Mesodermal cell (in vitro differentiated cells): ENCODE data around the gene ACAP1.

Experiments used
- H3K27ac ChIP-seq: 2 replicates; pipeline ENCODE4 v1.7.0; 2013; ENCODE audit warnings: mild to moderate bottlenecking, low read depth, low read length, moderate library complexity; ENCODE audit not compliant: severe bottlenecking
- H3K36me3 ChIP-seq: 2 replicates; pipeline ENCODE4 v1.7.1; 2013; ENCODE audit warnings: mild to moderate bottlenecking, low read length, moderate library complexity; ENCODE audit not compliant: control insufficient read depth, insufficient read depth
- H3K4me1 ChIP-seq: one replicate; pipeline ENCODE4 v1.7.1; 2013; ENCODE audit warnings: mild to moderate bottlenecking, low read length; ENCODE audit not compliant: insufficient read depth, control insufficient read depth, poor library complexity, severe bottlenecking
- H3K4me3 ChIP-seq: 2 replicates; pipeline ENCODE4 v1.7.0; 2013; ENCODE audit warnings: low read length, control low read depth, mild to moderate bottlenecking; ENCODE audit not compliant: insufficient read depth, poor library complexity, severe bottlenecking; ENCODE audit errors: extremely low read depth
- H3K9me3 ChIP-seq: 2 replicates; pipeline ENCODE4 v1.7.1; 2013; ENCODE audit warnings: mild to moderate bottlenecking, low read length, moderate library complexity; ENCODE audit not compliant: control insufficient read depth
- WGBS, 2 experiments: methylation state at CpG; one replicate each; pipeline ENCODE4 v1.1.5; 2013; ENCODE audit warnings: missing lambda C conversion rate in 2 of 2; ENCODE audit not compliant: insufficient coverage in 2 of 2; 5-methylcytosine and 5-hydroxymethylcytosine counted together

The ACAP1 gene

DNA sequence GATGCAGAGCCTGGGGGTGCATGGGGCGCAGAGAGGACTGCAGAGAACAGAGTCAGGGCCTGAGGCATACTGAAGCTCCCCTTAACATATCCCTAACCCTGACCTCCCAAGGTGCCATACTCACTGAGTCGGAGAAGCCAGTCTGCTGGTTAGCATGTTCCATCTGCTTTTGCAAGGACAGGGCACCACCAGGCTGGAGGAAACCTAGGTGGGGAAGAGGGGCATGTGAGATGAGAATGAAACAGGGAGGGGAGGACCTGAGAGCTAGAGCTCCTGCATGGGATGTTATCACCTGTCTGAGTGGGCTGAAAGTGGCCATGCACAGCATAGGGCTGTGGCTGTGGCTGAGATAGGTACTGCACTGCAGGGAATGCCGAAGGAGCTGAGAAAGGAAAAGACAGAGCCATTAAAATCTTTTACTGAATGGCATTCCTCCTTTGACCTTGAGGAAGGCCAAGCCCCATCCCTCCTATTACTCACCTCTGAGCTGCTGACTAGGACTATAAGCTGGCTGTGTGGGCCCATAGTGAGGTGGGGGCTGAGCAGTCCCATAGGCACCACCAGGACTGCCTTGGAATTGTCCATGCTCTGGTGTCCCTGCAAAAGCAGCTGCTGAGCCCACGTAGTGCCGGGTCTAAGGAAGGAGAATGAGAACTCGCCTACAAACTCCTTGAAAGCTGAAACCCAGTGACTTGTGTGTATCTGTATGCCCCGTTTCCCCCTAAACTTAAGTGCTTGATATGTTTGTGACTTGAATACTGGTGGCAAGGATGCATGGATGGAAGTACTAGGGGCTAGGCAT is 23.0 kb upstream of the ACAP1 start:
- Histone ChIP-seq H3K27ac (peak overlapping the region; percentile 67), H3K9me3 (no peaks in the 10 kb centered on the region), H3K4me3 (no peak overlapping the region), H3K4me1 (peaks cover 34% of the 10 kb centered on the region), H3K36me3 (peaks cover 74% of the 10 kb centered on the region)
- 91 to 95% methylated on average over 6 to 7 of the region's 7 CpGs for WGBS, 2 experiments

DNA sequence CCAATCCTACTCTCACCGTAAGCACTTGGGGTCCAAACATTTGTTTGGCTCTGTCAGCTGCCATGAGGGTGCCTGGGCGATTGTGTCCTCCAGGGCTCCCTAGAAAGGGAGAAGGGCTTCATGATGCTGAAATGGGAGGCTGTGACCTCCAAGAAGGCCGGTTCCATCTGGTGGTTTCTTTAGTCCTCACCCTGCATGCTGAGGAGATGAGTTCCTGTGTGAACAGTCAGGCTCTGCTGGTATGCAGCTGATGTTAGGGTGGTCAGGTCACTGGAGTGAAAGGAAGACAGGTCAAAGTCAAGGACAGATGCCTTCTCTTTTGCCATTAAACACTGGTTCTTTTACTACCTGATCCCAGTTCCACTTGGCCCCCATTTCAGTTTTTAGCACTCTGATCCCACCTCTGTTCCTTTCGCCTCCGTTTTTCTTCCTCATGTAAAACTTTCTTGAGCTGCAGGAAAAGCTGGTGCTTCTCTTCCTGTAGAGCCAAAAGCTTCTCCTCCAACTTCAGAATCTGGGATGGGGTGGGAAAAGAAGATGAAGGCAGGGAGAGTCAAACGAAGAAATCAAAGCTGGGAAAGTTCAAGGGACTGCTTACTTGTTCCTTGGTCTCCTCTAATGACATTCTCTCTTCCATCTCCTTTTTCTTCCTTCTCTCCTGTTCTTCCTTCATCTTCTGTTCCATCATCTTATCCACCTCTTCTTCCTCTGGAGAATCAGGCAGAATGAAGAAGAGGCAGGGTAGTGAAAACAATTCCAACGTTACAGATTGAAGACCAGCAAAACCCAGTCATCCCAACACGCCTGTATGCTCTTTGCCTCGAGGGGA is 22.2 kb upstream of the ACAP1 start:
- Histone ChIP-seq H3K27ac (peak overlapping the region; percentile 67), H3K9me3 (no peaks in the 10 kb centered on the region), H3K36me3 (peaks cover 79% of the 10 kb centered on the region), H3K4me3 (peak overlapping the region; percentile 64), H3K4me1 (peaks cover 34% of the 10 kb centered on the region)
- 33 to 55% methylated on average over 4 to 7 of the region's 9 CpGs for WGBS, 2 experiments

DNA sequence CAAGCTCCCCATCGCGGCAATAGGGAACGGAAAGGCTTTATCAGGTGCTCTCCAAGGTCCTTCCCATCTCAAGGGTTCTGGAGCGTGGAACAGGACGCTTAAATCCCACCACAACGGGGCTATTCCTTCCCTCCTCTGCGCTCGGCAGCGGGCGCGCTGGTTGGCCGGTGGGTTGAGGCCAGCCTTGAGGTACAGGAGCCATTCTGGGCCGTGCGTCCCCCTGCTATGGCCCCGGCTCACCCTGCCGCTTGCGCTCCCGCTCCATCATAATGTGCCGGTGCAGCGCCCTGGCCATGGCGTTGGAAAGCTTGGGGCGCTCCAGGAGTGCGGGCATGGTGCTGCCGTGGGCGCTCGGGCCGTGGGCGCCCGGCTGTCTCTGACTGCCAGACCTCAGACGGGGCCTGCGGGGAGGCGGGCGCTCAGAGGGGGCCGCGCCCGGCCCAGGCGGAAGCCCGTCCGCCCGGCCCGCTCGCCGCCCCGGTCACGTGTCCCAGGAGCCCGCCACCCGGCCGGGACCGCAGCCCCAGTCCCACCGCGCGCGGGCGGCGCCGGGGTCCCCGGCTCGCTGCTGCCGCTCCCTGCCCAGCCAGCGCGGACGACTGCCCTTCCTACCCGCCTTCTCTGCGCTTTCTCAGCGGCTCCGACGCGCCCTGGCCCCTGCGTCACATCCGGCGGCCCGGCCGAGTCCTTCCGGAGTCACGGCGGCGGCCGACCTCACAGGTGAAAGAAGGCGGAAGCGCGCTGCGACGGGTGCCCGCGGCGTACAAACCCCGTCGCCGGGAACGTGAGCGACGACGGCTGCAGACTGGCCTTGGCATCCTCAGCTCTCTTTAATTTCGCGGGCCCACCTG is 21.4 kb upstream of the ACAP1 start, which contains the start of gene GPS2:
Gene GPS2, minus strand, starts transcription at position 642 of the 851 bp plus-strand sequence. Its CDS starts 308 bp downstream, at position 334.
- peak within 1 kb of the TSS; percentile 64 for H3K4me3 ChIP-seq
- H3K36me3 ChIP-seq: peaks cover 73% of the 10 kb centered on the region
- peaks cover 28% of the 10 kb centered on the region for H3K4me1 ChIP-seq
- peak within 1 kb of the TSS; percentile 67 for H3K27ac ChIP-seq
- WGBS, 2 experiments: 1% methylated on average over 86 to 93 of the region's 95 CpGs
- H3K9me3 ChIP-seq: no peaks in the 10 kb centered on the region

DNA sequence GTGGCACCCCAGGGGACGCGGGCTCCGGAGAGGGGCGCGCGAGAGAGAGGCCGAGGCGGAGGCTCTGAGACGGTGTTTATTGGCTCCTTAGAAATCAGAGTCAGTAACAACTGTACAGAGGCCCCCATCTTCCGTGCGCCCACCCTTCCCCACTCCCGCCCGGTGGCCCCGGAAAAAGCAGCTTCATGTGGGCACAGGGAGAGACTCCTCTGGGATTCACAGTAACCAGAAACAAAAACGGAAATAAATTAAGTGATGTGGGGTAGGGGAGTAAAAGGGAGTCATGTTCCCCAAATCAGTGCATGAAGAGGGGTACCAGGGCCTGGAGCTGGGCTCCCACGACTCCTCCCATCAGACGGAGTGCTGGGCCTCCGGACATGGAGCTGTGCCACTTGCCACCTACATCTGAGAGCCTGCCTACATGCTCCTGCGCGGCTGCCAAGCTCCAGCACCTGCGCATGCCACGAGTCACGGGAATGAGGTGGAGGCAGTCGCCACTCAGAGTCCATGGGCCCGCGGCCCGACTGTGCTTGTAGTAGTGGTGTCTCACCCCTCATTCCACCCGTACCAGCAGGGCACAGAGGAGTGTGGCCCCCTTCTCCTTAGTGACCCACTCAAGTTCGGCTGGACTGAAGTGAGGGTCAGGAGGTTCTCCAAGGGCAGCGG is 20.6 kb upstream of the ACAP1 start:
- Histone ChIP-seq H3K27ac (peak overlapping the region; percentile 67), H3K4me1 (peaks cover 28% of the 10 kb centered on the region), H3K36me3 (peaks cover 73% of the 10 kb centered on the region), H3K9me3 (no peaks in the 10 kb centered on the region), H3K4me3 (peak overlapping the region; percentile 64)
- 53 to 93% methylated on average over 15 to 24 of the region's 30 CpGs for WGBS, 2 experiments

DNA sequence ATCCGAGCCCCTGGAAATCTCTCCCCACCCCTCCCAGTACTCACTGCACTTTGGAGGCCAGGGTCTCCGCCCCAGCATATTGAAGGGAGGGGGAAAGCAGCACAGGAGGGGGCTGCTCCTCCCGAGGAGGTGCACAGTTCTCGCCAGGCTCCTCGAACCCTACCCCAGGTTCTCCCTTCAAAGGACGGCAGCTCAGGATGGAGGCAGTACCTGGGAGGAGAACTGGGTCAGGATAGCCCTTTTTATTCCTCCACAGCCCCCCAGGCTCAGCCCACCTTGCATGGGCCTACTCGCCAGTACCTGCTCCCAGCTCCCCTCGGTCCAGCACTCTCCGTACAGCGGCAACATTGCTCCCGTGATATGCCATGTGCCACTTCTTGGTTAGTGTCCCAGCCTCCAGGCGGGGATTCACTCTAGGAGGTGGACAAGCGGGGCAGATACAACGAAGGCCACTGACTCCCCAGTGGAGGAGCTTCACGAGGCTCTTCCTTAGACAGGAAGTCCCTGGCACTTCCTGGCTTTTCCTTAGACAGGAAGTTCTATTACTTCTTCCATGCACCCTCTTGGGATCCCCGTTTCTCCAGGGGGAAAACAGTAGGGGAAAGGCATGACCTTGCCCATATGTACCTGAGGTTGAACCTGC is 19.0 kb upstream of the ACAP1 start:
- peaks cover 74% of the 10 kb centered on the region for H3K36me3 ChIP-seq
- H3K27ac ChIP-seq: no peak overlapping the region
- WGBS, 2 experiments: 95 to 96% methylated on average over 12 to 13 of the region's 16 CpGs
- H3K9me3 ChIP-seq: no peaks in the 10 kb centered on the region
- H3K4me3 ChIP-seq: no peak overlapping the region
- H3K4me1 ChIP-seq: peaks cover 24% of the 10 kb centered on the region

DNA sequence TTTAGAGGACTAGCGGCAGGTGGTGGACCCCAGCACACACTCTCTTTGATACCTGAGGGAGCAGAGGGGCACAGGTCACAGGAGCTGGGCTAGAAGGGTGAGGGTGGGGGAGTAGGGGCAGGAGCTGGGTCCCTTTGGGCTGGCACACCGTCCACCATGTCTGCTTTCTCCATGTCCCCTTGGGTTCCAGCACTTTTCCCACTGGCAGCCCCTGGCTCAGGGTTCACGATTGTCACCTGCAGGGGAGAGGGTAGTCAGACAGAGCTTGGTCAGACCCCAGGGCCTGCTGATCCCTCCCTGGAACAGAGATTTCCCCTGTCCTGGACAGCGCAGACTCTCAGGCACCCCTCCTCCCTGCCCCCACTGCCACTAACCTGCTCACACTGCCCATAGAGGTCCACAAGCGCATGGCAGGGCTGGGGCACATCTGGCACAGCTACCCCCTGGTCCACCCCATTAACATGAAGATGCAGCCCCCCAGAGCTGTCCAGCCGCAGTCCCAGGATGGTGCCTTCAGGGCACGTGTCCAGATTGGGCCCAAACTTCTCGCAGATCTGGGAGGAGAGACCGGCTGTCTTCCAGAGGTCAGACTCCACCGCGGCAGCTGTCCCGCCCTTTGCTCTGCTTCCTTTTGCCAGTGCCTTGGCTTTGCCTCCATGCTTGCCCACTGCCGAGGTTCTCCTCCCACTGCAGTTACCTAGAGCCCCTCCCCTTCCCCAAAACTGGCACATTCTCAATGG is 18.0 kb upstream of the ACAP1 start:
- H3K4me3 ChIP-seq: no peak overlapping the region
- peaks cover 19% of the 10 kb centered on the region for H3K4me1 ChIP-seq
- WGBS, 2 experiments: 97% methylated on average over 10 of the region's 13 CpGs
- H3K27ac ChIP-seq: no peak overlapping the region
- H3K36me3 ChIP-seq: peaks cover 74% of the 10 kb centered on the region
- no peaks in the 10 kb centered on the region for H3K9me3 ChIP-seq

DNA sequence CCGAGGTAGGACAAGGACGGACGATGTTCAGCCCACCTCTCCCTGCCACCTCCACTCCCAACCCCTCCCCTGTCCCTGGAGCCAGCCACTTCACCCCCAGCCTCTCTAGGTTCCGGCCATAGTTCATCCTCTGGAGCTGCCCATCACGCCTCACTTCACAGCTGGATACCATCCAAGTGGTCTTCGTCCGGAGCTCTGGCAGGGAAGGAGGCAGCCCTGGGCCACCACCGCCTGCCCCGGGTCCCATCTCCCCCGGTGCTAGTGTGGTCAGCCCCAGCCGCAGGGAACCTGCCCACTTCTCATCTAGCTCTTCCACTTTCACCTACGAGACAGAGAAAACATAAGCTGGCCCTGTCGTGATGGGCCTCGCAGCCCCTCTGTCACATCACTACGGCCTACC is 14.9 kb upstream of the ACAP1 start:
- H3K4me1 ChIP-seq: no peaks in the 10 kb centered on the region
- 94 to 99% methylated on average over 14 to 15 of the region's 15 CpGs for WGBS, 2 experiments
- H3K4me3 ChIP-seq: no peak overlapping the region
- no peak overlapping the region for H3K27ac ChIP-seq
- H3K36me3 ChIP-seq: peaks cover 84% of the 10 kb centered on the region
- no peaks in the 10 kb centered on the region for H3K9me3 ChIP-seq

DNA sequence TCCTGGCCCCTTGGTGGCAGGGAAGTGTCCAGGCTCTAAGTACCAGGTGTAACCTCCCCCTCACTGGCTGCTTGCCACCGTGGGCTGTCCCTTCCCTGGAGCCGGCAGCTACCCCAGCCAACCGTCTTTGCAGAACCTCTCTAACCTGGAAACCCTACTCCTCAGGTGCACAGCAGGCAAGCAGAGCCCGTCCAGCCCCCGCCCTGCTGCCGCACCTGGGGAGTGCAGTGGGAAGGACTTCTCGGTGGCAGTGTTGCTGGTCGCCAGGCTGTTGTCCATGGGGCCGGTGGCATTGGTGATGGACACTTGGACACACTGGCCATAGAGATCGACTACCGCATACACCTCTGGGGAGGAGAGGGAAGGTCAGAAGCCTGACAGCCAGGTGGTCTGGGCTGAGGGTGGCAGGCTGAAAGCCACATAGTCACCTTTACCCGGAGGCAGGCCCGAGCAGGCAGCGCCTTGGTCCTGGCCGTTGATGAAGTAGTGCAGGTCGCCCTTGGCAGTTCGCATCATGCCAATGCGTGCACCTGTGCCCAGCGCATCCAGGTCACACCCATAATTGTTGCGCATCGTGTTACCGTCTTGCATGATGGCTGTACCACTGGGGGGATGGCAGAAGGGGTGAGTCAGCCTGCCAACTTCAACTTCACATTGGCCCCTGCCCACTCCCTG is 13.7 kb upstream of the ACAP1 start:
- H3K9me3 ChIP-seq: no peaks in the 10 kb centered on the region
- H3K4me3 ChIP-seq: no peak overlapping the region
- peaks cover 84% of the 10 kb centered on the region for H3K36me3 ChIP-seq
- 95 to 97% methylated on average over 15 to 22 of the region's 22 CpGs for WGBS, 2 experiments
- H3K27ac ChIP-seq: no peak overlapping the region
- no peaks in the 10 kb centered on the region for H3K4me1 ChIP-seq
